Stimulated activated CD4-positive, alpha-beta T cell treated with anti-CD3 and anti-CD28 coated beads, Interleukin-2, amount 100 ng/mL, for 48 hours (primary cell): ENCODE data around the gene TUBB2A.
"Not testable (repeated sequence)": the region's sequence is repeated elsewhere in the genome, so short reads cannot be mapped to it uniquely, and the experiment has no call there.

Source experiments
- DNase-seq, 2 donors: peaks; one replicate each; pipeline ENCODE4 v3.0.0-alpha.2; 2020

The TUBB2A gene

GRCh38 chr6:3152689-3153088 lies 4.7 kb downstream of the TUBB2A start:
- no peak for DNase-seq

- DNase-seq, result no peak
Measured at GRCh38 chr6:3151691-3152090, 5.7 kb downstream of the TUBB2A start.

- DNase-seq, result no peak
Measured at GRCh38 chr6:3147914-3148757, 9.2 kb downstream of the TUBB2A start.

GRCh38 chr6:3144571-3144970 lies 12.8 kb downstream of the TUBB2A start:
- no peak for DNase-seq

GRCh38 chr6:3143158-3143557 lies 14.2 kb downstream of the TUBB2A start:
- no peak for DNase-seq

GRCh38 chr6:3142536-3142935 lies 14.8 kb downstream of the TUBB2A start:
- DNase-seq, result no peak

GRCh38 chr6:3140201-3140600 lies 17.1 kb downstream of the TUBB2A start:
- no peak for DNase-seq

- DNase-seq, result no peak
Measured at GRCh38 chr6:3139090-3139903, 18.0 kb downstream of the TUBB2A start.

GRCh38 chr6:3138341-3138740 lies 19.0 kb downstream of the TUBB2A start:
- DNase-seq, result no peak

- DNase-seq, result not testable (repeated sequence)
Measured at GRCh38 chr6:3137873-3138272, 19.5 kb downstream of the TUBB2A start.

GRCh38 chr6:3137057-3137777 lies 20.1 kb downstream of the TUBB2A start:
- no peak for DNase-seq

- DNase-seq, result no peak
Measured at GRCh38 chr6:3136292-3137011, 20.9 kb downstream of the TUBB2A start.

GRCh38 chr6:3135668-3136291 lies 21.6 kb downstream of the TUBB2A start:
- no peak for DNase-seq

GRCh38 chr6:3133515-3133914 lies 23.8 kb downstream of the TUBB2A start:
- no peak for DNase-seq

- no peak for DNase-seq
Measured at GRCh38 chr6:3131695-3132094, 25.6 kb downstream of the TUBB2A start.

GRCh38 chr6:3128356-3129108 lies 28.8 kb downstream of the TUBB2A start:
- no peak for DNase-seq

- no peak for DNase-seq
Measured at GRCh38 chr6:3125815-3126214, 31.5 kb downstream of the TUBB2A start.

- no peak for DNase-seq
Measured at GRCh38 chr6:3124667-3125066, 32.7 kb downstream of the TUBB2A start.

GRCh38 chr6:3122823-3123182 lies 34.5 kb downstream of the TUBB2A start:
- no peak for DNase-seq

GRCh38 chr6:3120765-3121089 lies 36.6 kb downstream of the TUBB2A start:
- DNase-seq, result no peak

- DNase-seq, result no peak
Measured at GRCh38 chr6:3119040-3119723, 38.2 kb downstream of the TUBB2A start.
